Fibroblast of mammary gland (primary cell): ENCODE results near the gene NR1I2.

Experiments used
- DNase-seq: peaks from one replicate; pipeline ENCODE4 v3.0.0-alpha.2; 2010; ENCODE audit warnings: low read depth
- H3K4me3 ChIP-seq: 2 replicates; pipeline ENCODE4 v1.5.1; 2011; ENCODE audit warnings: low read depth, mild to moderate bottlenecking, low read length, moderate library complexity; ENCODE audit not compliant: control insufficient read depth
- TF ChIP-seq, protein P1 (sequence below): conservative IDR thresholded peaks from 2 replicates; pipeline ENCODE4 v1.5.1; 2011; ENCODE audit warnings: low read depth, low read length, inconsistent platforms; ENCODE audit not compliant: control insufficient read depth, insufficient read depth

NR1I2 gene

GRCh38 chr3:119826711-119827608 is 45.1 kb downstream of the NR1I2 start:
- TF ChIP-seq, protein P1, sequence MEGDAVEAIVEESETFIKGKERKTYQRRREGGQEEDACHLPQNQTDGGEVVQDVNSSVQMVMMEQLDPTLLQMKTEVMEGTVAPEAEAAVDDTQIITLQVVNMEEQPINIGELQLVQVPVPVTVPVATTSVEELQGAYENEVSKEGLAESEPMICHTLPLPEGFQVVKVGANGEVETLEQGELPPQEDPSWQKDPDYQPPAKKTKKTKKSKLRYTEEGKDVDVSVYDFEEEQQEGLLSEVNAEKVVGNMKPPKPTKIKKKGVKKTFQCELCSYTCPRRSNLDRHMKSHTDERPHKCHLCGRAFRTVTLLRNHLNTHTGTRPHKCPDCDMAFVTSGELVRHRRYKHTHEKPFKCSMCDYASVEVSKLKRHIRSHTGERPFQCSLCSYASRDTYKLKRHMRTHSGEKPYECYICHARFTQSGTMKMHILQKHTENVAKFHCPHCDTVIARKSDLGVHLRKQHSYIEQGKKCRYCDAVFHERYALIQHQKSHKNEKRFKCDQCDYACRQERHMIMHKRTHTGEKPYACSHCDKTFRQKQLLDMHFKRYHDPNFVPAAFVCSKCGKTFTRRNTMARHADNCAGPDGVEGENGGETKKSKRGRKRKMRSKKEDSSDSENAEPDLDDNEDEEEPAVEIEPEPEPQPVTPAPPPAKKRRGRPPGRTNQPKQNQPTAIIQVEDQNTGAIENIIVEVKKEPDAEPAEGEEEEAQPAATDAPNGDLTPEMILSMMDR, result no peak
- DNase-seq, result peak; percentile 38
- H3K4me3 ChIP-seq, result no peak overlapping the region

- DNase-seq, result no peak
- TF ChIP-seq, protein P1, result no peak
- H3K4me3 ChIP-seq, result no peak overlapping the region
These were observed 47.5 kb downstream of the NR1I2 start for GRCh38 chr3:119829420-119829819.

GRCh38 chr3:119831022-119831421 is 49.1 kb downstream of the NR1I2 start:
- no peak overlapping the region for H3K4me3 ChIP-seq
- DNase-seq, result no peak
- TF ChIP-seq, protein P1, result peak; percentile 28

- H3K4me3 ChIP-seq, result no peak overlapping the region
- TF ChIP-seq, protein P1, result no peak
- peak; percentile 32 for DNase-seq
These were observed 50.1 kb downstream of the NR1I2 start for GRCh38 chr3:119831941-119832371.

- no peak overlapping the region for H3K4me3 ChIP-seq
- DNase-seq, result no peak
- TF ChIP-seq, protein P1, result no peak
These were observed 53.0 kb downstream of the NR1I2 start for GRCh38 chr3:119834754-119835370.

GRCh38 chr3:119835556-119835955 is 53.7 kb downstream of the NR1I2 start:
- DNase-seq, result no peak
- TF ChIP-seq, protein P1, result no peak
- H3K4me3 ChIP-seq, result no peak overlapping the region
